HepG2 (cell line): Measurements from ENCODE around the gene ARL6. TPM values are rescaled to one million over a fixed set of nuclear protein-coding genes. Genes with fewer than 3 reads are reported as not detected.

Experiments
- AKAP8 ChIP-seq: sonication (generic); formaldehyde crosslinking; IDR thresholded peaks from 2 replicates; pipeline ENCODE4 v1.5.1; 2020; ENCODE audit warnings: mild to moderate bottlenecking, missing genetic modification reagents
- ARID5B ChIP-seq: IDR thresholded peaks from 2 replicates; pipeline ENCODE4 v1.4.0; 2020; ENCODE audit warnings: mild to moderate bottlenecking, missing genetic modification reagents
- CENPT ChIP-seq: sonication (generic); formaldehyde crosslinking; IDR thresholded peaks from 2 replicates; pipeline ENCODE4 v1.8.0; 2022; ENCODE audit warnings: low read depth, mild to moderate bottlenecking, moderate library complexity, missing genetic modification reagents
- GPBP1L1 ChIP-seq: sonication (generic); formaldehyde crosslinking; IDR thresholded peaks from 2 replicates; pipeline ENCODE4 v1.5.0; 2020; ENCODE audit warnings: mild to moderate bottlenecking, missing genetic modification reagents
- HMGXB3 ChIP-seq: sonication (generic); formaldehyde crosslinking; IDR thresholded peaks from 2 replicates; pipeline ENCODE4 v1.4.0; 2020; ENCODE audit warnings: missing genetic modification reagents, borderline replicate concordance
- KDM2A ChIP-seq: sonication (generic); formaldehyde crosslinking; IDR thresholded peaks from 2 replicates; pipeline ENCODE4 v1.4.0; 2020; ENCODE audit warnings: low read depth, missing genetic modification reagents, borderline replicate concordance
- KDM6A ChIP-seq: IDR thresholded peaks from 2 replicates; pipeline ENCODE4 v1.6.1; 2016; ENCODE audit warnings: low read depth
- MAFG ChIP-seq: sonication (generic); formaldehyde crosslinking; IDR thresholded peaks from 2 replicates; pipeline ENCODE4 v1.5.1; 2020; ENCODE audit warnings: mild to moderate bottlenecking, missing genetic modification reagents
- PLRG1 ChIP-seq: fragments of 450-650 bp; conservative IDR thresholded peaks from 2 replicates; pipeline ENCODE4 v1.6.1; 2016
- PRPF4 ChIP-seq: fragments of 200-400 bp; formaldehyde crosslinking; IDR thresholded peaks from 2 replicates; pipeline ENCODE4 v1.6.1; 2016; ENCODE audit warnings: low read length, low read depth; ENCODE audit not compliant: poor library complexity, severe bottlenecking
- SNAI1 ChIP-seq: sonication (generic); formaldehyde crosslinking; IDR thresholded peaks from 2 replicates; pipeline ENCODE4 v1.5.0; 2020; ENCODE audit warnings: mild to moderate bottlenecking, missing genetic modification reagents, borderline replicate concordance
- XRCC5 ChIP-seq: fragments of 200-400 bp; formaldehyde crosslinking; optimal IDR thresholded peaks from 2 replicates; pipeline ENCODE3; 2017; ENCODE audit warnings: mild to moderate bottlenecking, low read length
- ZNF225 ChIP-seq: sonication (generic); formaldehyde crosslinking; IDR thresholded peaks from 2 replicates; pipeline ENCODE4 v1.4.0; 2020; ENCODE audit warnings: mild to moderate bottlenecking, missing genetic modification reagents
- ZNF564 ChIP-seq: sonication (generic); formaldehyde crosslinking; IDR thresholded peaks from 2 replicates; pipeline ENCODE4 v1.8.1; 2023; ENCODE audit warnings: mild to moderate bottlenecking, missing genetic modification reagents
- ZNF749 ChIP-seq: sonication (generic); formaldehyde crosslinking; IDR thresholded peaks from 2 replicates; pipeline ENCODE4 v1.8.0; 2022; ENCODE audit warnings: mild to moderate bottlenecking, missing genetic modification reagents, moderate library complexity, borderline replicate concordance
- polyA plus RNA-seq, 8 experiments: library from polyadenylated mRNA; depleted of rRNA in 3 of 8; stranded (reverse) in 7 of 8; unstranded in 1 of 8; fragments of >200 nt; fragmentation: Illumina TruSeq in 4 of 8; extraction: Trizol in 4 of 8; gene quantifications; 2 replicates each; pipeline versions ENCODE4 v1.2.1 to v1.2.3, GENCODE V29; 2011 to 2016; ENCODE audit warnings: low read depth in 4 of 8, missing spikeins in 1 of 8, mixed read lengths in 1 of 8; ENCODE audit not compliant: insufficient read depth in 1 of 8
- total RNA-seq, 5 experiments: library from RNA; depleted of rRNA; stranded (reverse); fragments of >200 nt; fragmentation: Illumina TruSeq; extraction: Trizol; gene quantifications; 2 replicates each; pipeline ENCODE4 v1.2.3, GENCODE V29; 2016; ENCODE audit warnings: low read depth in 1 of 5
- TF ChIP-seq, protein P1 (sequence below): sonication (generic); formaldehyde crosslinking; IDR thresholded peaks from 2 replicates; pipeline ENCODE4 v1.8.1; 2022; ENCODE audit warnings: mild to moderate bottlenecking, missing genetic modification reagents

The ARL6 gene
- total and polyA plus RNA-seq, 2 of the 13 experiments (the other 11 are each of a cell fraction or from before 2014, with no cell fraction given): 1.3 to 3.7 TPM

GRCh38 chr3:97764407-97765238, at the start of gene ARL6 (continued):
- TF ChIP-seq ARID5B: peak; percentile 21
- TF ChIP-seq KDM6A (CRISPR knock-in tag): no peak
- TF ChIP-seq ZNF749: 0 out of 2 replicates have a peak, but pooled peaks have one; percentile 41
- no peak for TF ChIP-seq HMGXB3 (CRISPR knock-in tag)
- TF ChIP-seq SNAI1 (CRISPR knock-in tag): no peak
- no peak for TF ChIP-seq ZNF225 (CRISPR knock-in tag)
- no peak for TF ChIP-seq CENPT (CRISPR knock-in tag)
- no peak for TF ChIP-seq AKAP8 (CRISPR knock-in tag)
- TF ChIP-seq GPBP1L1 (CRISPR knock-in tag): no peak
- TF ChIP-seq ZNF564 (CRISPR knock-in tag): no peak
- no peak for TF ChIP-seq MAFG
- no peak for TF ChIP-seq PRPF4
- TF ChIP-seq, protein P1, sequence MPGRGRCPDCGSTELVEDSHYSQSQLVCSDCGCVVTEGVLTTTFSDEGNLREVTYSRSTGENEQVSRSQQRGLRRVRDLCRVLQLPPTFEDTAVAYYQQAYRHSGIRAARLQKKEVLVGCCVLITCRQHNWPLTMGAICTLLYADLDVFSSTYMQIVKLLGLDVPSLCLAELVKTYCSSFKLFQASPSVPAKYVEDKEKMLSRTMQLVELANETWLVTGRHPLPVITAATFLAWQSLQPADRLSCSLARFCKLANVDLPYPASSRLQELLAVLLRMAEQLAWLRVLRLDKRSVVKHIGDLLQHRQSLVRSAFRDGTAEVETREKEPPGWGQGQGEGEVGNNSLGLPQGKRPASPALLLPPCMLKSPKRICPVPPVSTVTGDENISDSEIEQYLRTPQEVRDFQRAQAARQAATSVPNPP: no peak
- peak; percentile 73 for TF ChIP-seq KDM2A (CRISPR knock-in tag)
- no peak for TF ChIP-seq PLRG1
- no peak for TF ChIP-seq XRCC5
